GM12878 (cell line): ENCODE measurements around the gene COL23A1. TPM values are rescaled to one million over a fixed set of nuclear protein-coding genes. Genes with fewer than 3 reads are reported as not detected.

Experiments
- ATAC-seq: fragments of 200-7000 bp; cut with Tn5 transposase; 3 replicates; pipeline ENCODE4 v1.9.1; 2020; ENCODE audit warnings: mild to moderate bottlenecking, moderate library complexity
- BruUV-seq: library from RNA; stranded (reverse); fragments of 400-500 nt; replicated peaks from 2 replicates; lab custom pipeline; 2021; lab: Mats Ljungman, UMichigan
- CTCF ChIA-PET: fragments of 300-600 bp; sonication (Branson Sonifier 250); formaldehyde crosslinking; extraction: SDS; loops from one replicate; lab custom pipeline; 2021; ENCODE audit warnings: inconsistent platforms; lab: Yijun Ruan, JAX
- POLR2A ChIA-PET: fragments of 350-600 bp; formaldehyde crosslinking; extraction: SDS; loops from one replicate; lab custom pipeline; 2021; ENCODE audit warnings: inconsistent platforms; lab: Charles Lee
- RAD21 ChIA-PET: fragments of 300-600 bp; sonication (Branson Sonifier 250); formaldehyde crosslinking; loops from one replicate; lab custom pipeline; 2023; ENCODE audit warnings: antibody characterized with exemption; ENCODE audit not compliant: unreplicated experiment; lab: Charles Lee
- SMC1A ChIA-PET: fragments of 300-600 bp; sonication (Branson Sonifier 250); formaldehyde crosslinking; loops from one replicate; lab custom pipeline; 2023; ENCODE audit not compliant: unreplicated experiment, uncharacterized antibody; lab: Charles Lee
- DNase-seq: peaks from one replicate; pipeline ENCODE4 v3.0.0-alpha.2; 2011; ENCODE audit warnings: low read depth, low spot score
- FAIRE-seq: peaks from 3 replicates; lab custom pipeline; 2011; peaks lifted over from hg19 to GRCh38; lab: Jason Lieb, UNC
- H2AFZ ChIP-seq: 2 replicates; pipeline ENCODE4 v1.6.0; 2011; ENCODE audit warnings: low read depth, low read length, control low read depth; ENCODE audit not compliant: control insufficient read depth
- H3K27ac ChIP-seq: 2 replicates; pipeline ENCODE4 v1.5.1; 2011; ENCODE audit warnings: control low read depth; ENCODE audit not compliant: control insufficient read depth, insufficient read depth
- H3K27me3 ChIP-seq, 2 experiments: replicated peaks in 1 of 2; 2 replicates each; pipeline versions ENCODE4 v1.6.0 to v1.6.1; 2011; ENCODE audit warnings: low read length in 1 of 2; ENCODE audit not compliant: control insufficient read depth in 2 of 2, insufficient read depth in 2 of 2
- H3K36me3 ChIP-seq, 2 experiments: 2 replicates each; pipeline ENCODE4 v1.5.1; 2011; ENCODE audit warnings: low read length in 1 of 2; ENCODE audit not compliant: control insufficient read depth in 2 of 2, insufficient read depth in 2 of 2
- H3K4me1 ChIP-seq: 2 replicates; pipeline ENCODE4 v1.6.1; 2011; ENCODE audit warnings: mild to moderate bottlenecking, low read length, moderate library complexity, mixed read lengths; ENCODE audit not compliant: control insufficient read depth, insufficient read depth
- H3K4me2 ChIP-seq: 2 replicates; pipeline ENCODE4 v1.6.0; 2011; ENCODE audit warnings: control low read depth; ENCODE audit not compliant: control insufficient read depth, insufficient read depth
- H3K4me3 ChIP-seq: fragments of 200-600 bp; sonication (generic); 2 replicates; pipeline ENCODE4 v1.5.1; 2016
- H3K79me2 ChIP-seq: 2 replicates; pipeline ENCODE4 v1.6.0; 2011; ENCODE audit warnings: low read length; ENCODE audit not compliant: control insufficient read depth, insufficient read depth
- H3K9ac ChIP-seq: 2 replicates; pipeline ENCODE4 v1.8.0; 2011; ENCODE audit warnings: low read length, control low read depth, mixed read lengths; ENCODE audit not compliant: control insufficient read depth, insufficient read depth
- H3K9me3 ChIP-seq: replicated peaks from 3 replicates; pipeline ENCODE4 v1.5.1; 2011; ENCODE audit warnings: mild to moderate bottlenecking, low read length; ENCODE audit not compliant: control insufficient read depth, insufficient read depth
- H4K20me1 ChIP-seq: 2 replicates; pipeline ENCODE4 v1.6.0; 2011; ENCODE audit not compliant: control insufficient read depth, insufficient read depth
- ATF2 ChIP-seq: IDR thresholded peaks from 2 replicates; pipeline ENCODE4 v1.6.1; 2012; ENCODE audit warnings: low read length, inconsistent platforms
- BCL11A ChIP-seq: IDR thresholded peaks from 2 replicates; pipeline ENCODE4 v1.6.1; 2011; ENCODE audit warnings: low read depth, low read length
- EP300 ChIP-seq, 2 experiments: fragments of 150-350 bp in 1 of 2; IDR thresholded peaks; 2 replicates each; pipeline ENCODE4 v1.6.1; 2011 to 2012; ENCODE audit warnings: low read depth in 2 of 2, low read length in 2 of 2, borderline replicate concordance in 1 of 2, improper control_type of control experiment in 1 of 2, inconsistent platforms in 1 of 2; ENCODE audit not compliant: control insufficient read depth in 1 of 2
- HCFC1 ChIP-seq: fragments of 150-350 bp; IDR thresholded peaks from 2 replicates; pipeline ENCODE4 v1.6.1; 2014; ENCODE audit warnings: low read length
- HDAC6 ChIP-seq: fragments of 200-600 bp; sonication (generic); IDR thresholded peaks from one replicate; pipeline ENCODE4 v1.8.0; 2017; ENCODE audit warnings: antibody characterized with exemption; ENCODE audit not compliant: unreplicated experiment
- HDGF ChIP-seq: fragments of 450-650 bp; IDR thresholded peaks from 2 replicates; pipeline ENCODE4 v1.6.1; 2016; ENCODE audit warnings: antibody characterized with exemption
- KLF5 ChIP-seq: fragments of 450-650 bp; IDR thresholded peaks from 2 replicates; pipeline ENCODE4 v1.6.1; 2014; ENCODE audit warnings: mild to moderate bottlenecking; ENCODE audit not compliant: partially characterized antibody
- MEF2A ChIP-seq: IDR thresholded peaks from 2 replicates; pipeline ENCODE4 v1.6.1; 2011; ENCODE audit warnings: low read depth, mild to moderate bottlenecking, low read length, moderate library complexity; ENCODE audit not compliant: insufficient read depth
- NFYA ChIP-seq: IDR thresholded peaks from 2 replicates; pipeline ENCODE4 v1.6.1; 2011; ENCODE audit warnings: low read depth, mild to moderate bottlenecking, low read length, improper control_type of control experiment, borderline replicate concordance
- RB1 ChIP-seq: fragments of 450-650 bp; formaldehyde crosslinking; IDR thresholded peaks from 2 replicates; pipeline ENCODE4 v1.6.1; 2017; ENCODE audit warnings: mild to moderate bottlenecking, borderline replicate concordance
- RELB ChIP-seq: fragments of 450-650 bp; IDR thresholded peaks from 2 replicates; pipeline ENCODE4 v1.6.1; 2017; ENCODE audit warnings: low read depth, mild to moderate bottlenecking, moderate library complexity
- SIN3A ChIP-seq: IDR thresholded peaks from 2 replicates; pipeline ENCODE4 v1.6.1; 2012; ENCODE audit warnings: low read depth, low read length, improper control_type of control experiment
- SMAD1 ChIP-seq: fragments of 450-650 bp; IDR thresholded peaks from 2 replicates; pipeline ENCODE4 v1.6.1; 2018; ENCODE audit warnings: mild to moderate bottlenecking, low read depth; ENCODE audit not compliant: partially characterized antibody
- ZNF207 ChIP-seq: fragments of 450-650 bp; IDR thresholded peaks from 2 replicates; pipeline ENCODE4 v1.6.1; 2014; ENCODE audit warnings: antibody characterized with exemption, mild to moderate bottlenecking, borderline replicate concordance
- ZNF592 ChIP-seq: fragments of 450-650 bp; IDR thresholded peaks from 2 replicates; pipeline ENCODE4 v1.6.1; 2017; ENCODE audit warnings: mild to moderate bottlenecking, moderate library complexity
- whole genome bisulfite sequencing: methylation state at CpG from one replicate; pipeline ENCODE4 v1.1.6; 2016; ENCODE audit warnings: low lambda C conversion rate; ENCODE audit not compliant: insufficient replicate concordance, insufficient coverage; ENCODE audit errors: missing lambda C conversion rate; 5-methylcytosine and 5-hydroxymethylcytosine counted together
- in situ Hi-C: fragments of 300-500 bp; cut with MboI; formaldehyde crosslinking; loops from 9 replicates; pipeline ENCODE4 v1.14.3; 2018; ENCODE audit warnings: mixed read lengths
- intact Hi-C: fragments of 100-400 bp; cut with micrococcal nuclease; formaldehyde crosslinking; loops from one replicate; pipeline ENCODE4 v1.14.2; 2022; ENCODE audit not compliant: unreplicated experiment
- polyA plus RNA-seq, 11 experiments: library from polyadenylated mRNA; depleted of rRNA in 4 of 11; unstranded in 6 of 11; stranded (reverse) in 5 of 11; fragments of >200 nt; fragmentation: Nextera tagmentation in 4 of 11; fragmentation: Illumina TruSeq in 1 of 11; extraction: Ambion mirVana in 4 of 11; extraction: Trizol in 1 of 11; gene quantifications; 1 replicate in 1 of 11; 2 replicates in 10 of 11; pipeline versions ENCODE4 v1.2.1 to v1.2.3, GENCODE V29; 2011 to 2016; ENCODE audit warnings: inconsistent platforms in 2 of 11, missing spikeins in 2 of 11, low read depth in 1 of 11
- total RNA-seq, 4 experiments: library from RNA; depleted of rRNA in 3 of 4; stranded (reverse); fragments of >200 nt in 3 of 4; fragmentation: Illumina TruSeq in 1 of 4; extraction: Trizol in 1 of 4; gene quantifications; 2 replicates each; pipeline versions ENCODE4 v1.2.1 to v1.2.3, GENCODE V29; 2013 to 2021

COL23A1 gene
- total and polyA plus RNA-seq, 10 of the 15 experiments (the other 5 are each of a cell fraction or from before 2014, with no cell fraction given): 0.03 to 0.83 (median 0.09) TPM; not detected in 5

- H3K9me3 ChIP-seq: peaks cover 1% of the 10 kb centered on the region; the same call in 2 of the 3 replicates
- no TSS peak for BruUV-seq
- ChIA-PET POLR2A (no interaction called here), RAD21 (no interaction called here), CTCF (no interaction called here), SMC1A (no interaction called here)
- in situ Hi-C loops (no loop called here), intact Hi-C loops (no loop called here)
- no peak for TF ChIP-seq NFYA
- no peak for TF ChIP-seq HDGF
- no peak for TF ChIP-seq HCFC1
- TF ChIP-seq SMAD1: no peak
- no peak for TF ChIP-seq RB1
- TF ChIP-seq RELB: no peak
- no peak for TF ChIP-seq KLF5
- TF ChIP-seq ATF2: no peak
- TF ChIP-seq MEF2A: no peak
- TF ChIP-seq ZNF207: no peak
- no peak for TF ChIP-seq BCL11A
- no peak for TF ChIP-seq EP300 (IDR thresholded peaks at IDR 0.05; ENCODE audit: borderline replicate concordance in 1 of 2, control insufficient read depth in 1 of 2, low read depth in 2 of 2, low read length in 2 of 2)
- no peak for TF ChIP-seq ZNF592
- no peak for TF ChIP-seq SIN3A
- no peak for TF ChIP-seq HDAC6
- H3K4me2 ChIP-seq: no peak overlapping the region
- H4K20me1 ChIP-seq: no peaks in the 10 kb centered on the region
- H3K27me3 ChIP-seq: no peaks in the 10 kb centered on the region
- 4% methylated on average over 4 of the region's 4 CpGs for WGBS
- no peak for DNase-seq
- H3K79me2 ChIP-seq: no peaks in the 10 kb centered on the region
- H2AFZ ChIP-seq: no peak overlapping the region
- no peaks in the 10 kb centered on the region for H3K36me3 ChIP-seq
- no peak for FAIRE-seq
- no peaks in the 10 kb centered on the region for H3K4me1 ChIP-seq
- no peak overlapping the region for H3K9ac ChIP-seq
- no peak for ATAC-seq
- H3K27ac ChIP-seq: no peak overlapping the region
- no peak overlapping the region for H3K4me3 ChIP-seq
Observed at GRCh38 chr5:178632285-178632684, 42.1 kb upstream of the COL23A1 start.
